COR-L47 (cell line): ENCODE measurements around the gene KCNAB1.

Source experiments
- DNase-seq: peaks from one replicate; lab custom pipeline; 2025; lab: John Stamatoyannopoulos, UW

KCNAB1 gene

GRCh38 chr3:156492801-156493261 is 372.5 kb downstream of the KCNAB1 start:
- no peak for DNase-seq

GRCh38 chr3:156493887-156494286 is 373.5 kb downstream of the KCNAB1 start:
- no peak for DNase-seq

- no peak for DNase-seq
These were observed 375.4 kb downstream of the KCNAB1 start for GRCh38 chr3:156495816-156496215.

- no peak for DNase-seq
These were observed 376.9 kb downstream of the KCNAB1 start for GRCh38 chr3:156497326-156497725.

- DNase-seq = no peak
These were observed 377.9 kb downstream of the KCNAB1 start for GRCh38 chr3:156498307-156498706.

GRCh38 chr3:156507285-156507684 is 386.9 kb downstream of the KCNAB1 start:
- DNase-seq = no peak

- DNase-seq = peak; percentile 50
These were observed 389.1 kb downstream of the KCNAB1 start for GRCh38 chr3:156509189-156510174.

- DNase-seq = no peak
These were observed 391.8 kb downstream of the KCNAB1 start for GRCh38 chr3:156511987-156512677.

GRCh38 chr3:156513619-156514018 is 393.2 kb downstream of the KCNAB1 start:
- DNase-seq = peak; percentile 61

- no peak for DNase-seq
These were observed 395.9 kb downstream of the KCNAB1 start for GRCh38 chr3:156516284-156516683.

- no peak for DNase-seq
These were observed 396.6 kb downstream of the KCNAB1 start for GRCh38 chr3:156516961-156517360.

GRCh38 chr3:156518726-156519125 is 398.3 kb downstream of the KCNAB1 start:
- DNase-seq = no peak

- DNase-seq = no peak
These were observed 399.4 kb downstream of the KCNAB1 start for GRCh38 chr3:156519758-156520162.

- peak; percentile 8 for DNase-seq
These were observed 402.3 kb downstream of the KCNAB1 start for GRCh38 chr3:156522673-156523072.

- DNase-seq = no peak
These were observed 405.4 kb downstream of the KCNAB1 start for GRCh38 chr3:156525808-156526207.

- DNase-seq = no peak
These were observed 406.7 kb downstream of the KCNAB1 start for GRCh38 chr3:156527060-156527459.

GRCh38 chr3:156530980-156531379 is 410.6 kb downstream of the KCNAB1 start:
- DNase-seq = no peak

GRCh38 chr3:156532730-156533129 is 412.4 kb downstream of the KCNAB1 start:
- no peak for DNase-seq

GRCh38 chr3:156533205-156533604 is 412.8 kb downstream of the KCNAB1 start:
- DNase-seq = no peak

GRCh38 chr3:156535162-156535627 is 414.8 kb downstream of the KCNAB1 start:
- DNase-seq = peak; percentile 12

GRCh38 chr3:156535798-156536197 is 415.4 kb downstream of the KCNAB1 start:
- DNase-seq = no peak

- no peak for DNase-seq
These were observed 416.3 kb downstream of the KCNAB1 start for GRCh38 chr3:156536524-156537316.
